IPS DF 19.7 (cell line): Measurements from ENCODE around the gene DNAH1.
A peak's percentile ranks its signal among the peaks of the same experiment; 100 is the strongest.

Source experiments
- DNase-seq: peaks from one replicate; pipeline ENCODE4 v3.0.0-alpha.2; 2013; ENCODE audit warnings: low read depth, low spot score

The DNAH1 gene

GRCh38 chr3:52444860-52445793 lies 129.0 kb downstream of the DNAH1 start, which contains the start of gene SEMA3G:
Gene SEMA3G, minus strand, starts transcription at chr3:52445103. Its CDS starts 76 bp downstream, at chr3:52445027.
- DNase-seq: peak; percentile 38

- no peak for DNase-seq
Measured at GRCh38 chr3:52446042-52446441, 129.9 kb downstream of the DNAH1 start.

- peak; percentile 61 for DNase-seq
Measured at GRCh38 chr3:52446631-52447511, 130.8 kb downstream of the DNAH1 start.

- no peak for DNase-seq
Measured at GRCh38 chr3:52447512-52448355, 131.6 kb downstream of the DNAH1 start.
